ENCODE measurements around the gene TMEM240. TPM values are rescaled to one million over a fixed set of nuclear protein-coding genes. Genes with fewer than 3 reads are reported as not detected.

TMEM240 gene
- total and polyA plus RNA-seq, 9 of the 15 experiments (the other 6 are each of a cell fraction or from before 2014, with no cell fraction given), result 0.24 to 2.0 (median 0.69) TPM; not detected in 5

- TF ChIP-seq MYBL2 (IDR thresholded peaks at IDR 0.05; ENCODE audit: low read depth), result no peak
- no peak for TF ChIP-seq MYBL2 (CRISPR knock-in tag; IDR thresholded peaks at IDR 0.05; ENCODE audit: borderline replicate concordance)
- peak; percentile 46; the same call in 1 of the 2 replicates for TF ChIP-seq RBFOX2 (IDR thresholded peaks at IDR 0.05; ENCODE audit: low read depth, low read length)
- TF ChIP-seq ZNF407 (IDR thresholded peaks at IDR 0.05; ENCODE audit: low read depth), result no peak
- TF ChIP-seq, protein P1, sequence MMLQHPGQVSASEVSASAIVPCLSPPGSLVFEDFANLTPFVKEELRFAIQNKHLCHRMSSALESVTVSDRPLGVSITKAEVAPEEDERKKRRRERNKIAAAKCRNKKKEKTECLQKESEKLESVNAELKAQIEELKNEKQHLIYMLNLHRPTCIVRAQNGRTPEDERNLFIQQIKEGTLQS (IDR thresholded peaks at IDR 0.05), result no peak
- TF ChIP-seq, protein P1 (CRISPR knock-in tag; conservative IDR thresholded peaks at IDR 0.05), result no peak
- TF ChIP-seq RAD21 (CRISPR knock-in tag; conservative IDR thresholded peaks at IDR 0.05 in 1 of 2, IDR thresholded peaks at IDR 0.05 in 1 of 2), result no peak
- TF ChIP-seq, protein P2, sequence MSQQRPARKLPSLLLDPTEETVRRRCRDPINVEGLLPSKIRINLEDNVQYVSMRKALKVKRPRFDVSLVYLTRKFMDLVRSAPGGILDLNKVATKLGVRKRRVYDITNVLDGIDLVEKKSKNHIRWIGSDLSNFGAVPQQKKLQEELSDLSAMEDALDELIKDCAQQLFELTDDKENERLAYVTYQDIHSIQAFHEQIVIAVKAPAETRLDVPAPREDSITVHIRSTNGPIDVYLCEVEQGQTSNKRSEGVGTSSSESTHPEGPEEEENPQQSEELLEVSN (IDR thresholded peaks at IDR 0.05; ENCODE audit: borderline replicate concordance in 1 of 2, extremely low read depth in 1 of 2, insufficient read depth in 1 of 2, insufficient read length in 1 of 2, low read depth in 1 of 2, low read length in 1 of 2, poor library complexity in 1 of 2, severe bottlenecking in 1 of 2), result peak in 1 of 2 experiments; percentile 57
- TF ChIP-seq HOXB6 (CRISPR knock-in tag; IDR thresholded peaks at IDR 0.05; ENCODE audit: borderline replicate concordance), result no peak
- TF ChIP-seq ZNF143 (CRISPR knock-in tag; IDR thresholded peaks at IDR 0.05), result no peak
These were observed 13.2 kb downstream of the TMEM240 start (continued) for GRCh38 chr1:1527092-1527816.
